Sigmoid colon (tissue), 7 donors: ENCODE results near the gene EPHB1. TPM values are rescaled to one million over a fixed set of nuclear protein-coding genes. Genes with fewer than 3 reads are reported as not detected.

Source experiments
- DNase-seq: peaks from one replicate; pipeline ENCODE4 v3.0.0-alpha.2; 2019
- H3K27ac ChIP-seq, 4 donors: fragments of 200-600 bp; sonication (generic); one replicate each; pipeline ENCODE4 v1.5.1; 2016 to 2019; ENCODE audit warnings: mild to moderate bottlenecking in 1 of 4
- H3K27me3 ChIP-seq, 3 donors: fragments of 200-600 bp; sonication (generic); one replicate each; pipeline ENCODE4 v1.5.1; 2019; ENCODE audit warnings: mild to moderate bottlenecking in 1 of 3
- H3K36me3 ChIP-seq, 4 donors: fragments of 200-600 bp; sonication (generic); one replicate each; pipeline ENCODE4 v1.5.1; 2016 to 2019
- H3K4me1 ChIP-seq, 4 donors: fragments of 200-600 bp; sonication (generic); one replicate each; pipeline ENCODE4 v1.5.1; 2017 to 2019
- H3K4me3 ChIP-seq, 4 donors: fragments of 200-600 bp; sonication (generic); one replicate each; pipeline ENCODE4 v1.5.1; 2017 to 2019; ENCODE audit warnings: mild to moderate bottlenecking in 2 of 4, moderate library complexity in 1 of 4
- H3K9me3 ChIP-seq, 4 donors: fragments of 200-600 bp in 3 of 4; sonication (generic) in 3 of 4; one replicate each; pipeline versions ENCODE4 v1.5.1 to v1.6.1; 2013 to 2019
- EP300 ChIP-seq, 4 donors: sonication (generic); formaldehyde crosslinking; IDR thresholded peaks; one replicate each; pipeline ENCODE4 v1.6.1; 2017; ENCODE audit warnings: antibody characterized with exemption in 4 of 4
- POLR2A ChIP-seq, 2 donors: fragments of 450-650 bp; IDR thresholded peaks; one replicate each; pipeline ENCODE4 v1.6.1; 2016; ENCODE audit warnings: antibody characterized with exemption in 2 of 2, mild to moderate bottlenecking in 2 of 2, moderate library complexity in 2 of 2
- POLR2AphosphoS5 ChIP-seq, 4 donors: sonication (generic); formaldehyde crosslinking; IDR thresholded peaks; one replicate each; pipeline ENCODE4 v1.6.1; 2017; ENCODE audit warnings: antibody characterized with exemption in 4 of 4
- WGBS, 2 donors: extraction: QIAGEN DNeasy Blood & Tissue Kit; methylation state at CpG; one replicate each; pipeline ENCODE4 v1.1.7; 2013; 5-methylcytosine and 5-hydroxymethylcytosine counted together
- intact Hi-C: fragments of 100-400 bp; cut with DNase I; formaldehyde crosslinking; loops from one replicate; pipeline ENCODE4 v1.15.1; 2023
- polyA plus RNA-seq, 3 donors: library from polyadenylated mRNA; stranded (reverse); fragments of 200-250 nt; gene quantifications; one replicate each; pipeline ENCODE4 v1.2.3, GENCODE V29; 2013
- total RNA-seq, 4 donors: library from RNA; depleted of rRNA; stranded (reverse); fragments of >200 nt; gene quantifications; one replicate each; pipeline ENCODE4 v1.1.0, GENCODE V29; 2016
- TF ChIP-seq, protein P1 (sequence below), 4 experiments: fragments of 450-650 bp in 3 of 4; fragments of 200-600 bp in 1 of 4; IDR thresholded peaks; one replicate each; pipeline ENCODE4 v1.5.1; 2016 to 2019; ENCODE audit warnings: antibody characterized with exemption in 4 of 4, mild to moderate bottlenecking in 3 of 4, moderate library complexity in 2 of 4
- donor health status: healthy with polysubstance abuse.
- donor health status: Bipolar disorder and iron deficiency.
- donor health status: healthy.

The EPHB1 gene
- total and polyA plus RNA-seq, 7 donors = 0.29 to 17.3 (median 3.6) TPM; not detected in 2

DNA sequence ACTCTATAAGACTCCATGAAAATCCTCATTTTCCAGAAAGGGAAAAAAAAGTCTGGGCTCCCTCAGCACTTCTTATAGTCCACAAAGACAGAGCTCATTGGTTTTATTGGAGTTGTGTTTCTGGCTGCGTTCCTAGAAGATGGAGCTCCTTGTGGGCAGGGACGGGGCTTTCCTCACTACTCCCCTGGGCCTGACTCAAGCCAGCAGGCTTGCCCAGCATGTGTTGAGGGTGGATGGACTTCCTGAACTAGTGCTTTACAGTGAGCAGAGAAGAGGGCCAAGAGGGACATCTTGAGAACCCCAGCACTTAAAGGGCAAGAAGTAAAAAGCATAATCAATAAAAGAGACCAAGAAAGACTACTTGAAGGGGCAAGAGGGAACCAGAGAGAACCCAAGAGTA lies 43.2 kb upstream of the EPHB1 start:
- intact Hi-C loops = no loop called here

DNA sequence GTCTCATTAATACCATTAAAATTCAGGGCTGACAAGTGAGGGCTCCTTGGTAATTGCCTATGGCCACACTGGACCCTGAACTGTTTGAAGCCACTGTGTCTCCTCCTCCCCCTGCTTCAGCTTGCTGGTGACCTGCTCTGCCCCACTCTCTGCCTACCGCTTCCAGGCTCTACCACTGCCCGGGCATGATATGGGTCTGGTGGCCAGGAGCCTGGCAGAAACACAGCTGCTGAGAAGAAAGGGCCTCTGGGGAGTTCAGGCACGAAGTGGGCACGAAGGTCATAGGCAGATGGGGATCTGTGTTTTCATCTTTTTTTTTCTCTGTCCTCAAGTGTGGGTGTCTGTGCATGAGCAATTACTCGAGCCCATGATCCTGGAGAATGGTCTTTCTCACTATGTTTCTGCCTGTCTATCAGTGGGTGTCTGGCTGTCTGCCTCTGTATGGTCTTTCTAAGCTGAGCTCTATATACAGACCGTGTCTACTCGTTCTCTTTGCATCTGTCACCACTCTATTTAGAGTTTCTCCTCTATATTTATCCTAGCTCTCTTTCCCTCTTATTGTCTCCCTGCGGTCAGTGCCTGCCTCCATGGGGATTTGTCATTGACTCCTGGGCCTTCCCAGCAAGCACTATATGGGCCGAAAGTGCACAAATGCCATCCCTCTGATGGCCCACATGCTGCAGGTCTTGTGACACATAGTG lies 42.1 kb upstream of the EPHB1 start:
- no peak overlapping the region for H3K27ac ChIP-seq
- no peak overlapping the region for H3K4me3 ChIP-seq
- intact Hi-C loops = no loop called here
- H3K4me1 ChIP-seq = no peaks in the 10 kb centered on the region
- WGBS, 2 donors = 73 to 75% methylated on average over 9 of the region's 9 CpGs
- H3K27me3 ChIP-seq = no peaks in the 10 kb centered on the region
- no peak for TF ChIP-seq EP300 (IDR thresholded peaks at IDR 0.05)
- TF ChIP-seq, protein P1, sequence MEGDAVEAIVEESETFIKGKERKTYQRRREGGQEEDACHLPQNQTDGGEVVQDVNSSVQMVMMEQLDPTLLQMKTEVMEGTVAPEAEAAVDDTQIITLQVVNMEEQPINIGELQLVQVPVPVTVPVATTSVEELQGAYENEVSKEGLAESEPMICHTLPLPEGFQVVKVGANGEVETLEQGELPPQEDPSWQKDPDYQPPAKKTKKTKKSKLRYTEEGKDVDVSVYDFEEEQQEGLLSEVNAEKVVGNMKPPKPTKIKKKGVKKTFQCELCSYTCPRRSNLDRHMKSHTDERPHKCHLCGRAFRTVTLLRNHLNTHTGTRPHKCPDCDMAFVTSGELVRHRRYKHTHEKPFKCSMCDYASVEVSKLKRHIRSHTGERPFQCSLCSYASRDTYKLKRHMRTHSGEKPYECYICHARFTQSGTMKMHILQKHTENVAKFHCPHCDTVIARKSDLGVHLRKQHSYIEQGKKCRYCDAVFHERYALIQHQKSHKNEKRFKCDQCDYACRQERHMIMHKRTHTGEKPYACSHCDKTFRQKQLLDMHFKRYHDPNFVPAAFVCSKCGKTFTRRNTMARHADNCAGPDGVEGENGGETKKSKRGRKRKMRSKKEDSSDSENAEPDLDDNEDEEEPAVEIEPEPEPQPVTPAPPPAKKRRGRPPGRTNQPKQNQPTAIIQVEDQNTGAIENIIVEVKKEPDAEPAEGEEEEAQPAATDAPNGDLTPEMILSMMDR (IDR thresholded peaks at IDR 0.05) = no peak
- TF ChIP-seq POLR2A (IDR thresholded peaks at IDR 0.05) = no peak
- TF ChIP-seq POLR2AphosphoS5 (IDR thresholded peaks at IDR 0.05) = no peak
- no peaks in the 10 kb centered on the region for H3K9me3 ChIP-seq
- no peak for DNase-seq
- H3K36me3 ChIP-seq = no peaks in the 10 kb centered on the region

More for the DNA sequence above, 43.2 kb upstream of the EPHB1 start:
- WGBS, 2 donors = 57 to 71% methylated on average over 2 of the region's 2 CpGs
- Histone ChIP-seq H3K4me1 (no peaks in the 10 kb centered on the region), H3K4me3 (no peak overlapping the region), H3K9me3 (no peaks in the 10 kb centered on the region), H3K36me3 (no peaks in the 10 kb centered on the region), H3K27ac (no peak overlapping the region), H3K27me3 (no peaks in the 10 kb centered on the region)
- no peak for DNase-seq
- TF ChIP-seq, protein P1 (IDR thresholded peaks at IDR 0.05) = no peak
- no peak for TF ChIP-seq POLR2AphosphoS5 (IDR thresholded peaks at IDR 0.05)
- no peak for TF ChIP-seq EP300 (IDR thresholded peaks at IDR 0.05)
- no peak for TF ChIP-seq POLR2A (IDR thresholded peaks at IDR 0.05)

DNA sequence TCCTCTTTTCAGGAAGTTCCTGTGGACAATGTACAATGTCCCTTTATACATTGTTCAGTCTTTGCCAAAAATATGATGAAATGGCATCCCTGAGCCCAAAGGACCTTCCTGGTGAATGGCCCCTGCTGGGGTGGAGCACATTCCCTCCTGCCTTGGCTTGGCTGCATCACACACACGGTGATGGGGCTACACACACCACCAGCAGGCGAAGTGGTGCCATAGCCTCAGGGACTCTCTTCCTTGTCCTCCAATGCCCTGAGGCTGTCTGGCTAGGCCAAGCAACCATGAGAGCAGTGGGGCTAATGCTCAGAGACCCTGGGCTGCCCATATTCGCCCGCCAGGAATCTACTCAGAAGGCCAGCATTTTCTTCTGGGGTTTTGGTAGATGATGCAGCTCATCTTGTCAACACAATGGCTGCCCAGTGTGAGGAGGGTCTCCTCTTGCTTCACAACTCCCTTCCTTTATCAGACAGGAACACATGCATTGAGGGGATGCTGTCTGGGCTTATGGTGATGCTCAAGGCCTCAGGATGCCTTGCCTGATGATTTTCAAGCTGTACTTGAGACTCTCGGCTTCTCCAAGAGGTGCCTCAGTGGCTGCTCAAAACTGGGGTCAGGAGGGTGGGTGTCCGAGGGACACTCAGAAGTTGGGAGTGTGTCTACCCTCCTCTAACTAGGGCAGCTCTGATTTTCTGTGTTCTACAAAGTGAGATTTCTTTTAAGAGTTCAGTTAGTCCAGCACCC lies 40.9 kb upstream of the EPHB1 start:
- DNase-seq = no peak
- intact Hi-C loops = loop anchor here (2.0 kb wide), 1 partner anchor 103 kb away; the partner anchor contains the start of gene KY

DNA sequence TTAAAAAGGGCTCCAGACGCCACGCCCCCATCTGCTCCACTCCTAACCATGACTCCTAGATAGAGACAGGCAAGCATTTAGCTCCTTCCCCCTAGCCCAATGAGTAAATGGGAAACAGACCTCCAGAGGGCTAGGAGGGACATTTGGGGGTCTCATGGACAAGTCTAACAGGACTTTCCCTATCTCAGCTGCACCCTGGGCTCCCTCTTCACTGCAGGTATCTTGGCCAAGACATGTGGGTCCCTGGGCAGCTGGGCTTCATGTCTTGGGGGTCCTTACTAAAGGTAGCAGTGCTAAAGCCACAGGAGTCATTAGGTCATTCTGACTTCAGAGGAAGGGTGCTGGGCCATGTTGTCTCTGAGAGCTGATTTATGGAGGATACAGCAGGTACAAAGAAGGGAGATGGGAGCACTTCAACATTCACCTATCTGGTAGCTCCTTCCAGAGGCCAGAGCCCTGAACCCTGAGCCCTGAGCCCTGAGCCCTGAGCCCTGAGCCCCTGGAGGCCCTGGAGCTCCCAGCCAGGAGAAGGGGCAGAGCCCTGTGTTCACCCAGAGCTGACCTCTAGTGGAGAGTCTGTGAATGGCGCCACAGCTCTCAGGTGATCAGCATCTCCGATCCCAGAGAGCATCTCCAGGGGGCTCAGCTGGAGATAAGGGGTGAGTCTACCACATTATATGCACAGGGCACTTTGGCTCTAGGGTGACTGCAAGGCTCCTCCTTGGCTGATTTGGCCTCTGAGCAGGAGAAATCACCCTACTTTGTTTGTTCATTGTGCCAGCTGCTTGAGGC lies 40.1 kb upstream of the EPHB1 start:
- DNase-seq = no peak
- H3K27me3 ChIP-seq = no peaks in the 10 kb centered on the region
- H3K4me1 ChIP-seq = no peaks in the 10 kb centered on the region
- TF ChIP-seq EP300 (IDR thresholded peaks at IDR 0.05) (no peak), POLR2AphosphoS5 (IDR thresholded peaks at IDR 0.05) (no peak), POLR2A (IDR thresholded peaks at IDR 0.05) (no peak)
- TF ChIP-seq, protein P1 (IDR thresholded peaks at IDR 0.05) = peak; percentile 12 to 66 (median 56)
- H3K9me3 ChIP-seq = no peaks in the 10 kb centered on the region
- no peak overlapping the region for H3K4me3 ChIP-seq
- H3K27ac ChIP-seq = no peak overlapping the region
- intact Hi-C loops = loop anchor here (2.0 to 5.0 kb wide), 2 partner anchors 104 to 153 kb away; partner anchors contain the start of gene KY
- WGBS, 2 donors = 48 to 50% methylated on average over 4 of the region's 4 CpGs
- H3K36me3 ChIP-seq = no peaks in the 10 kb centered on the region

More for the DNA sequence above, 40.9 kb upstream of the EPHB1 start:
- TF ChIP-seq EP300 (IDR thresholded peaks at IDR 0.05) = no peak
- no peak for TF ChIP-seq POLR2A (IDR thresholded peaks at IDR 0.05)
- no peak for TF ChIP-seq POLR2AphosphoS5 (IDR thresholded peaks at IDR 0.05)
- TF ChIP-seq, protein P1 (IDR thresholded peaks at IDR 0.05) = no peak
- H3K4me1 ChIP-seq = no peaks in the 10 kb centered on the region
- WGBS, 2 donors = 60 to 72% methylated on average over 6 of the region's 6 CpGs
- no peaks in the 10 kb centered on the region for H3K27me3 ChIP-seq
- no peak overlapping the region for H3K4me3 ChIP-seq
- no peaks in the 10 kb centered on the region for H3K36me3 ChIP-seq
- no peaks in the 10 kb centered on the region for H3K9me3 ChIP-seq
- H3K27ac ChIP-seq = no peak overlapping the region
